Smooth muscle cell (in vitro differentiated cells): Measurements from ENCODE around the gene SLC2A9. TPM values are rescaled to one million over a fixed set of nuclear protein-coding genes. Genes with fewer than 3 reads are reported as not detected.

ENCODE experiments used
- DNase-seq: peaks from one replicate; lab custom pipeline; 2025; ENCODE audit not compliant: unreplicated experiment; lab: John Stamatoyannopoulos, UW
- H2AFZ ChIP-seq: fragments of 200-600 bp; sonication (generic); 2 replicates; pipeline ENCODE4 v1.6.0; 2016; ENCODE audit warnings: antibody characterized with exemption, low read depth, mild to moderate bottlenecking
- H3F3A ChIP-seq: fragments of 200-600 bp; sonication (generic); 2 replicates; pipeline ENCODE4 v1.6.0; 2017; ENCODE audit warnings: antibody characterized with exemption, low read depth
- H3K27ac ChIP-seq: fragments of 200-600 bp; sonication (generic); 2 replicates; pipeline ENCODE4 v1.5.1; 2016; ENCODE audit warnings: low read depth, mild to moderate bottlenecking
- H3K27me3 ChIP-seq: fragments of 200-600 bp; sonication (generic); 2 replicates; pipeline ENCODE4 v1.6.1; 2016; ENCODE audit warnings: low read depth, mild to moderate bottlenecking
- H3K36me3 ChIP-seq: fragments of 200-600 bp; sonication (generic); 2 replicates; pipeline ENCODE4 v1.5.1; 2016; ENCODE audit warnings: low read depth
- H3K4me1 ChIP-seq: fragments of 200-600 bp; sonication (generic); 2 replicates; pipeline ENCODE4 v1.5.1; 2016; ENCODE audit warnings: low read depth
- H3K4me2 ChIP-seq: fragments of 200-600 bp; sonication (generic); 2 replicates; pipeline ENCODE4 v1.6.0; 2016; ENCODE audit warnings: mild to moderate bottlenecking
- H3K4me3 ChIP-seq: fragments of 200-600 bp; sonication (generic); 2 replicates; pipeline ENCODE4 v1.5.1; 2016; ENCODE audit warnings: mild to moderate bottlenecking
- H3K79me2 ChIP-seq: fragments of 200-600 bp; sonication (generic); 2 replicates; pipeline ENCODE4 v1.6.0; 2016; ENCODE audit warnings: low read depth, mild to moderate bottlenecking
- H3K9ac ChIP-seq: fragments of 200-600 bp; sonication (generic); 2 replicates; pipeline ENCODE4 v1.6.0; 2016; ENCODE audit warnings: low read depth
- H3K9me3 ChIP-seq: fragments of 200-600 bp; sonication (generic); replicated peaks from 2 replicates; pipeline ENCODE4 v1.5.1; 2016; ENCODE audit warnings: low read depth
- H4K20me1 ChIP-seq: fragments of 200-600 bp; sonication (generic); 2 replicates; pipeline ENCODE4 v1.6.0; 2016; ENCODE audit warnings: low read depth
- CTCF ChIP-seq: fragments of 200-600 bp; sonication (generic); IDR thresholded peaks from 2 replicates; pipeline ENCODE4 v1.5.1; 2017; ENCODE audit warnings: borderline replicate concordance, mild to moderate bottlenecking, antibody characterized with exemption; ENCODE audit not compliant: insufficient read depth, poor library complexity, severe bottlenecking
- WGBS: methylation state at CpG from one replicate; pipeline ENCODE4 v1.1.7; 2016; ENCODE audit warnings: low lambda C conversion rate; 5-methylcytosine and 5-hydroxymethylcytosine counted together
- polyA plus RNA-seq: library from polyadenylated mRNA; unstranded; fragments of >200 nt; fragmentation: Nextera tagmentation; extraction: Ambion mirVana; gene quantifications from 2 replicates; pipeline ENCODE4 v1.2.1, GENCODE V29; 2016
- total RNA-seq: library from RNA; depleted of rRNA; stranded (reverse); fragments of >200 nt; gene quantifications from 2 replicates; pipeline ENCODE4 v1.2.3, GENCODE V29; 2014

The SLC2A9 gene
- total and polyA plus RNA-seq, 2 experiments from 2014 or later = 1.3 to 2.2 TPM

- peak; percentile 98 for TF ChIP-seq CTCF
- Histone ChIP-seq H3K4me2 (peak overlapping the region; percentile 78), H3K4me1 (no peaks in the 10 kb centered on the region), H3K27me3 (no peaks in the 10 kb centered on the region), H3K36me3 (no peaks in the 10 kb centered on the region), H4K20me1 (no peaks in the 10 kb centered on the region), H3K9me3 (no peaks in the 10 kb centered on the region), H3K9ac (peak overlapping the region; percentile 63), H3K27ac (peak overlapping the region; percentile 43), H3K79me2 (no peaks in the 10 kb centered on the region), H3F3A (peaks cover 6% of the 10 kb centered on the region), H3K4me3 (peak overlapping the region; percentile 46), H2AFZ (peak overlapping the region; percentile 71)
- peak; percentile 76 for DNase-seq
- 6% methylated on average over 51 of the region's 52 CpGs for WGBS
These were observed 2.4 kb downstream of the SLC2A9 start for GRCh38 chr4:10018818-10019461.

DNA sequence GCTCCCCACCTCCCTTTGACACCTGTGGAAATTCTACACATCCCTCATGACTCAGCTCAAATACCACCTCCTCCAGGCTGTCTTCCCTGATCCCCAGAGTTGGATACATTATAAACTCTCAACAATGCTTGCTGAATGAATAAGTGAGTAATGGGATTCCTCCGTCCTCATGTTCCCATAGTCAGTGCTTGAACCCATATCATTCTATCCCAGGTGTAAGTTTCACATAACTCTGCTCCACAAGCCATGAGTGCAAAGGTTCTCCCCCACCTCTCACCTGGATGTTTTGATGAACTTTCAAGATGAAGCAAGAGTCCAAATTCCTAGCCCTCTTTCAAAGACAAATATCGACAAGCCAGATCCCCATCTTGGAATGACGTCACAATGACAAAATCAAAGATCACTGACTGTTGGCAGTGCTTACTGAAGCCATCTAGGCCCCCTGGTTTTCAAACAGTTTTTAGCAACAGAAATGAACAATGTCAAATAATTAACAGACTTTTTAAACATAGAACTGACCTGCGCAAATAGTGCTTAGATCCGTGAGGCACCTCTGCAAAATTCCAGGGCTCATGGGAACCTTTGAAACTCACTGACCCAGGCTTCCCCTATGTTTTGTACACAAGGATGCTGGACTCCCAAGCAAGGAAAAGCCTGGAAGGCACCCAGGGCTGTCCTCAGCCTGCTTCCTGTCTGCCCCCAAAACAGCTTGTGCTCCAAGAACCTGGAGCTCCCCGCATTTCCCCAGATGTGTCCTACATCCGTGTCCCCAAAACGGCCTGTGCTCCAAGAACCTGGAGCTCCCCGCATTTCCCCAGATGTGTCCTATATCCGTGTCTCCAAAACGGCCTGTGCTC, 4.0 kb downstream of the SLC2A9 start:
- no peak overlapping the region for H3K9ac ChIP-seq
- no peaks in the 10 kb centered on the region for H3K79me2 ChIP-seq
- no peaks in the 10 kb centered on the region for H3K4me1 ChIP-seq
- TF ChIP-seq CTCF = no peak
- H4K20me1 ChIP-seq = no peaks in the 10 kb centered on the region
- no peak overlapping the region for H2AFZ ChIP-seq
- H3F3A ChIP-seq = no peaks in the 10 kb centered on the region
- 97% methylated on average over 11 of the region's 11 CpGs for WGBS
- H3K27ac ChIP-seq = no peak overlapping the region
- no peak for DNase-seq
- H3K9me3 ChIP-seq = no peaks in the 10 kb centered on the region
- no peak overlapping the region for H3K4me3 ChIP-seq
- H3K27me3 ChIP-seq = no peaks in the 10 kb centered on the region
- H3K36me3 ChIP-seq = no peaks in the 10 kb centered on the region
- no peak overlapping the region for H3K4me2 ChIP-seq

DNA sequence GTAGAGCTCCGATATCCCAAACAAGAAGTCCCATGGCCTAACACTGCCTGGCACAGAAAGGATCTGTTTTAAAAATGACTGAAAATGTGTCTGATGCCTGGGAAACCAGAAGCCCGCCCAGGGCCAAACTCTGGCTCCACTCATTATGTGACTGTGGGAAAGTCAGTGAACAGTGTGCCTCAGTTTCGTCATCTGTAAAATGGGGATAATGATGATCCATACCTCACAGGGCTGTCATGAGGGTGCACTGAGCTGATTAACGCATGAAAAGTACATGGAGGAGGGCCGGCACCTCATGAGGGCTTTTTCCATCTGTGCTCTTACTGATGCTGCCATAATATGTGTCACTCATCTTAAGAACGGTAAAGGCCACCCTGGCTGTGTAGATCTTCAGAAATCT, 5.1 kb downstream of the SLC2A9 start:
- Histone ChIP-seq H3F3A (no peaks in the 10 kb centered on the region), H4K20me1 (no peaks in the 10 kb centered on the region), H3K4me2 (no peak overlapping the region), H3K27ac (no peak overlapping the region), H3K36me3 (no peaks in the 10 kb centered on the region), H3K9me3 (no peaks in the 10 kb centered on the region), H3K4me3 (no peak overlapping the region), H3K9ac (no peak overlapping the region), H3K27me3 (no peaks in the 10 kb centered on the region), H2AFZ (no peak overlapping the region), H3K79me2 (no peaks in the 10 kb centered on the region), H3K4me1 (no peaks in the 10 kb centered on the region)
- no peak for TF ChIP-seq CTCF
- 62% methylated on average over 6 of the region's 6 CpGs for WGBS
- DNase-seq = no peak
